ENCODE results near the gene MARK2.

Gene MARK2

GRCh38 chr11:63831326-63831725 lies 7.6 kb upstream of the MARK2 start:
- no peak for DNase-seq

DNA sequence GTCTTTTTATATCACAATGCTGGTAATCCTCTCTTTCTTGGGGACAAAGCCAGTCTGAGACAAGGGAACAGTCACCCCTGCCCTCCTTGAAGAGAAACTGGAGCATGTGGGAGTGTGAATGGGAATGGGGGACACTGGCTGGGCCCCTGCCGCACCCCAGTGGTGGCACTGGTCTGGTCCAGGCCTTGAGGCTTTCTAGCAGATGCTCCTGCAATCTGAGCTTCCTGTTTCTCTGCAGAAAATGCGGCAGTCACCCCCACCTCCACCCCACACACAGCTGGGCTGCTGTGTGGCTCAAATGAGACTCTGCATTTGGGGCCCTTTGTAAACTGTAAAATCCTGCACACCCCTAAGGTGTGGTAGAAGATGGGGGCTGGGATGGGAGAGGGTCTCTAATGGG lies 6.6 kb upstream of the MARK2 start:
- no peak for DNase-seq

GRCh38 chr11:63833048-63833447 lies 5.9 kb upstream of the MARK2 start:
- DNase-seq, result no peak

- DNase-seq, result no peak
Measured at GRCh38 chr11:63834535-63835157, 4.3 kb upstream of the MARK2 start.

- DNase-seq, result no peak
Measured at GRCh38 chr11:63835158-63835545, 3.8 kb upstream of the MARK2 start.

- DNase-seq, result peak; percentile 82
Measured at GRCh38 chr11:63837027-63837688, 1.8 kb upstream of the MARK2 start.

GRCh38 chr11:63837739-63838138 lies 1.2 kb upstream of the MARK2 start:
- DNase-seq, result no peak

DNA sequence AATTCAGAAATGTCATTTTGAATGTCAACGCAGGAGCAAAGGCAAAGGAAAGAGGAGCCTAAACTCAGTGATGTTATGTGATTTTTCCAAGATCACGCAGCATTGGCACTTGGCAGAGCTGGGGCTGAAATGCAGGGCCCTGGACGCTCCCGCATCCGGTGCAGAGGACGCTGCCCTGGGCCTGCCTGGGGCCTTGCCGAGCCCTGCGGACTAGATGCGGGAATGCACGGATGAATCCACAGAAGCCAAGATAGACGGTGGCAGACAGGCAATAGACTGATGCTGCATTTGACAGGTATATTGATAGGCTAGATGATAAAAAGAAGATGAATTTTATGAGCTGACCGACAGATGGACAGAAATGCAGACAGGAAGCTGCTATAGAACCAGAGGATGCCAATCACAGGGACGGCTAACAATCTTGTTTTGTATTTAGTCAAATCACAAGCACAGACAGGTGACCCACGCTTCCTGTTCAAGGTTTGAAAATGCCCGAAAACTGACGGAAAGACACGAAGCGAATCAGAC lies 696 bp upstream of the MARK2 start:
- DNase-seq, result no peak

GRCh38 chr11:63839508-63840355 lies 822 bp downstream of the MARK2 start:
- DNase-seq, result peak; percentile 46

GRCh38 chr11:63840356-63841060 lies 1.6 kb downstream of the MARK2 start:
- no peak for DNase-seq

DNA sequence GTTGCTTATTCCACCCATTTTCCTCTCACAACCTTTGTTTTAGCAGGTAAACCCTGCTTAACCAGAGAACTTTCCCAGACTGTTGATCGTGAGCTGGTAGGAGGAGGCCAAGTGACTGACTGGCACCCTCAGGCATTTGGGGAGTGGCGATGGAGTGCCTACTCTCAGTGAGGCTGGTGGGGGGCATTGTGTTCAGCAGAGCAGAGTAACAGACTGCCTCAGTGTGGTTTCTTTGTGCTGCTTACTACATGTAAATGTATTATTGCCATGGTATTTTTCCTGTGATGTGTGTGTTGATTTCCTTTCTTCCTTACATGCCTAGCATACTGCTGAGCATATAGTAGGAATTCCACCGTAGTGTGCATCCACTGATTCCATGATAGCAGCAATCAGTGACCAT lies 2.6 kb downstream of the MARK2 start:
- no peak for DNase-seq

GRCh38 chr11:63843041-63843440 lies 4.1 kb downstream of the MARK2 start:
- DNase-seq, result no peak

- DNase-seq, result no peak
Measured at GRCh38 chr11:63844836-63845235, 5.9 kb downstream of the MARK2 start.

- DNase-seq, result no peak
Measured at GRCh38 chr11:63845303-63845702, 6.4 kb downstream of the MARK2 start.

DNA sequence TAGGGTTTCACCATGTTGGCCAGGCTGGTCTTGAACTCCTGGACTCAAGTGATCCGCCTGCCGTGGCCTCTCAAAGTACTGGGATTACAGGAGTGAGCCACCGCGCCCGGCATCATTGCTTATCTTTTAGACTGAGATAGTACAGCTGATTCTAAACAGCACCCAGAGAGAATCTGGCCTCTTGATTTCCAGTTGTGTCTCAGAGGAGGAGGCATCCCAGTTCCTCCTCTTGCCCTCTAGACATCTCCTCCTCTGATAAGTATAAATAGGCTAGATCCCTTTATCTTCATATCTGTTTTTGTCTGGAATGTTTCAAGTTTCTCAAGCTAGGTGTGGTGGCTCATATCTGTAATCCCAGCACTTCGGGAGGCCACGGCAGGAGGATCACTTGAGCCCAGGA lies 7.0 kb downstream of the MARK2 start:
- DNase-seq, result no peak

GRCh38 chr11:63846897-63847296 lies 8.0 kb downstream of the MARK2 start:
- DNase-seq, result no peak

GRCh38 chr11:63847363-63847762 lies 8.5 kb downstream of the MARK2 start:
- DNase-seq, result no peak

DNA sequence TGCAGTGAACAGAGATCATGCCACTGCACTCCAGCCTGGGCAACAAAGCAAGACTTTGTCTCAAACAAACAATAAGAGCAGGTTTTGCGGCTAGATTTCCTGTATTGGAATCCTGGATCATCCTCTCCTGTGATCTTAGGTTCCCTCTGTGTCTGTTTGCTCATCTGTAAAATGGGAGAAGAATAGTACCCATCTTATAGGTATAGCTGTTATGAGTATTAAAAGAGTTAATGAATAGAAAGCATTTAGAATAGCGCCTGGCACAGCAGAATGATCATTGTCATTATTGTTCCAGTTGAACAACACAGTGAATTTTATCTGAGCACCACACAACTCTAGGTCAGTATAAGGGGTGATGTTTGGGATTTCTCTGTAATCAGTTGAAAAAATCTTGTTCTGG lies 10.8 kb downstream of the MARK2 start:
- no peak for DNase-seq

DNA sequence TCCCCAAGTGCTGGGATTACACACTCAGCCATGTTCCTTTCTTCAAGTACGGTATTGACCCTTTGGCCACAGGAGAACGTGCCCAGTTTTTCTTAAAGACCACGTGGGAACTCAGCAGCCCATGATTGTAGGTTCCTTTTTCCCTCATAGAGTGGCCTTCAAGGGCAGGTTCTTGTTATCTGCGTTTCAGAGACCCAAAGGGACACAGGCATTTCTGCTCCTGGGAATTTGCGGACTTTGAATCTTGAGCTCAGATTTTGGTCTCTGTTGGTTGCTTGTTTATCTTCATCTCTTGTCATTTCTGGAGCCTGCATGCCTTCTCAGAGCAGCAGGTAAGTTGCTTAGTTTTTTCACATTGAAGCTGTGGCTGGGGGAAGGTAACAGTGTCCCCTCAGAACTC lies 12.0 kb downstream of the MARK2 start:
- DNase-seq, result no peak

DNA sequence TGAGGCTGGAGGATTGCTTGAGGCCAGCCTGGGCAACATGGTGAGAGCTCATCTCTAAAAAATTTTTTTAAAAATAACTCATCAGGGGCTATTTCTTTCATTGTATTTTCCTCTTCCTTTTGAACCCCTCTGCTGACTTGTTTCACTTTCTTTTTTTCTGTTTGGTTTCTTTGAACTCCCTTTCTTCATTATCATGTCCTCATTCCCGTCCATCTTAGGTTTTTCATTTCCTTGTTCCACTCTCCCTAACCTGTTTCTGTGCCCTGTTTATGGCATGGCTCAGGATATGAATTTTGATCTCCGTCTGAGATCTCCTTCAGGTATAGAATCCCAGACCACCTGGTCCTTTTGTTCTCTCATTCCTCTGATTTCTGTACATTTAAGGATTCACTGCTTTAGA lies 12.5 kb downstream of the MARK2 start:
- DNase-seq, result no peak

DNA sequence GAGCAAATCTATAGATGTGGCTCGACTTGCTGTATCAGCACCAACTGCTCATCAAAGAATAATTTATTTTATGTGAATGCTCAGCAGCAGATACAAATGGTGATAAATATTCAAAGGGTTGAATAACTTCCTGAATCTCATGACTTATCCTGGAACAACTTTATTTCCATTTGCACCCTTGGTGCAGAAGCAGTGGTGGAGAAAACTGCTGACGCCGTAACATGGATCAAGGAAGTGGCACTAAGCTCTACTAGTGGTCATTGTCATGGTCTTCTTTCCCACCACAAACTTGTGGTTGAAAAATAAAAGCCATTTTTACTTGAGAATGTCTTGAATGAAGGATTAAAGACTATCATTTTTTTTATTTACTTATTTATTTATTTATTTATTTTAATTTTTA lies 14.6 kb downstream of the MARK2 start:
- no peak for DNase-seq

GRCh38 chr11:63854696-63855095 lies 15.8 kb downstream of the MARK2 start:
- DNase-seq, result no peak

GRCh38 chr11:63855975-63856374 lies 17.1 kb downstream of the MARK2 start:
- DNase-seq, result no peak

Data from NCI-H1092 treated with DMSO at 0.1 percent for 48 hours (cell line).